Endothelial cell (in vitro differentiated cells): ENCODE data around the gene PYGM. TPM values are rescaled to one million over a fixed set of nuclear protein-coding genes. Genes with fewer than 3 reads are reported as not detected.

ENCODE experiments used
- DNase-seq: peaks from one replicate; pipeline ENCODE4 v3.0.0; 2021; ENCODE audit warnings: low spot score
- H3K27ac Mint-ChIP-seq: one replicate; pipeline ENCODE4 v1.8.0; 2021; ENCODE audit warnings: mixed read lengths, inconsistent platforms; ENCODE audit not compliant: unreplicated experiment
- H3K27me3 Mint-ChIP-seq: one replicate; pipeline ENCODE4 v1.8.0; 2021; ENCODE audit warnings: mild to moderate bottlenecking, moderate library complexity, mixed read lengths, inconsistent platforms; ENCODE audit not compliant: unreplicated experiment
- H3K36me3 Mint-ChIP-seq: one replicate; pipeline ENCODE4 v1.8.0; 2021; ENCODE audit warnings: mild to moderate bottlenecking, low read depth, mixed read lengths, inconsistent platforms; ENCODE audit not compliant: unreplicated experiment
- H3K4me1 Mint-ChIP-seq: one replicate; pipeline ENCODE4 v1.8.0; 2021; ENCODE audit warnings: mild to moderate bottlenecking, mixed read lengths, inconsistent platforms; ENCODE audit not compliant: unreplicated experiment
- H3K4me3 Mint-ChIP-seq: one replicate; pipeline ENCODE4 v1.8.0; 2021; ENCODE audit warnings: mild to moderate bottlenecking, mixed read lengths, inconsistent platforms; ENCODE audit not compliant: unreplicated experiment
- H3K9me3 Mint-ChIP-seq: one replicate; pipeline ENCODE4 v1.8.0; 2021; ENCODE audit warnings: mixed read lengths, inconsistent platforms; ENCODE audit not compliant: unreplicated experiment
- total RNA-seq: library from RNA; stranded (reverse); fragmentation: NEBNext Ultra II Directional; extraction: Animal tissue kit (Norgen Biotek cat#: 25700); gene quantifications from one replicate; pipeline ENCODE4 v1.2.1, GENCODE V29; 2021; ENCODE audit not compliant: unreplicated experiment
- TF ChIP-seq, protein P1 (sequence below): fragments of 200-600 bp; sonication (generic); IDR thresholded peaks from one replicate; pipeline ENCODE4 v1.5.0; 2021; ENCODE audit warnings: antibody characterized with exemption; ENCODE audit not compliant: unreplicated experiment

PYGM gene
- total RNA-seq, 1 donor from 2014 or later = 0.26 TPM

DNA sequence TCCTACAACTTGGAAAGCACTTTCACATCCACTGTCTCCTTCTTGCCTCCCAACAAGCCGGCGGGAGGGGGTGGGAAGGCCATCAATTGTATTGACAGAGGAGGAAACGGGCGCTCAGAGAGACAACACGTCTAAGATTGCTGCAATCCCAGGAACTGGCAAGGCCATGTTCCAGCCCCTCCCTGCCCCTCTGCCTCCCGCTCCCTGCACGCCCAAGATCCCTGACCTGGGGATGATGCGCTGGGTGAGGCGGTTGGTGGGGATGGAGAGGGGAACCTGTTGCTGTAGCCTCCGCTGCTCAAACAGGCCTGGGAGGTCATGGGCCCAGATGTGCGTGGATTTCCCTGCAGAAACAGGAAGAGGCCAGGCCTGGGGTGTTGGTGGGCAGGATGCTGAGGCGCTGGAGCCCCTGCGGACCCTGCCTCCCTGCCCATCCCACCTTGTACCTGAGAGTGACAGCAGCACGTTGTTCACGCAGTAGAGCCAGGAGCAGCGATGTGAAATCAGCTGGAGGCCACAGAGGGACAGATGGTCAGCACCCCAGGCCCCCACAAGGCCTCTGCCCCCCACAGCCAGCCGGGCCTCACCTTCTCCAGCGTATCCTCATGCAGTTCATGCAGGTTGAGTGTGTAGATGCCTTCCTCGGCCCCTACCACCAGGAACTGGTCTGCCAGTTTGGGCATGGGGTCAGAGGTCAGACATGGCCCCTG lies 36.4 kb upstream of the PYGM start:
- Mint-ChIP-seq H3K36me3 (peaks cover 26% of the 10 kb centered on the region), H3K4me1 (peaks cover 51% of the 10 kb centered on the region), H3K27ac (peak overlapping the region; percentile 74), H3K4me3 (peak overlapping the region; percentile 56), H3K27me3 (peaks cover 20% of the 10 kb centered on the region), H3K9me3 (no peaks in the 10 kb centered on the region)
- TF ChIP-seq, protein P1, sequence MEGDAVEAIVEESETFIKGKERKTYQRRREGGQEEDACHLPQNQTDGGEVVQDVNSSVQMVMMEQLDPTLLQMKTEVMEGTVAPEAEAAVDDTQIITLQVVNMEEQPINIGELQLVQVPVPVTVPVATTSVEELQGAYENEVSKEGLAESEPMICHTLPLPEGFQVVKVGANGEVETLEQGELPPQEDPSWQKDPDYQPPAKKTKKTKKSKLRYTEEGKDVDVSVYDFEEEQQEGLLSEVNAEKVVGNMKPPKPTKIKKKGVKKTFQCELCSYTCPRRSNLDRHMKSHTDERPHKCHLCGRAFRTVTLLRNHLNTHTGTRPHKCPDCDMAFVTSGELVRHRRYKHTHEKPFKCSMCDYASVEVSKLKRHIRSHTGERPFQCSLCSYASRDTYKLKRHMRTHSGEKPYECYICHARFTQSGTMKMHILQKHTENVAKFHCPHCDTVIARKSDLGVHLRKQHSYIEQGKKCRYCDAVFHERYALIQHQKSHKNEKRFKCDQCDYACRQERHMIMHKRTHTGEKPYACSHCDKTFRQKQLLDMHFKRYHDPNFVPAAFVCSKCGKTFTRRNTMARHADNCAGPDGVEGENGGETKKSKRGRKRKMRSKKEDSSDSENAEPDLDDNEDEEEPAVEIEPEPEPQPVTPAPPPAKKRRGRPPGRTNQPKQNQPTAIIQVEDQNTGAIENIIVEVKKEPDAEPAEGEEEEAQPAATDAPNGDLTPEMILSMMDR = no peak
- DNase-seq = no peak

DNA sequence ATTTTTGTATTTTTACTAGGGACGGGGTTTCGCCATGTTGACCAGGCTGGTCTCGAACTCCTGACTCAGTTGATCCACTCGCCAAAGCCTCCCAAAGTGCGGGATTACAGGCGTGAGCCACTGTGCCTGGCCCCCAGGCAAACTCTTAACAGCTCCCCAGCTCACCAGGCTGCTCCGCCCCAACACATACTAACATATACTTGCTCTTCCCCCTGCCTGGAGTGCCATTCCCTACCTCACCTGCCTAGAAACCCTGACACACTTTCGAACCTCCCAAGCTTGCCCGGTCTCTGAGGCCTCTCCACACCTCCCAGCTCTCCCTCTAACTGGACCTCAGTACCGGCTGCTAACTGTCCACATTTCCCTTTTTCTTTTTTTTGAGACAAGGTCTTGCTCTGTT lies 34.8 kb upstream of the PYGM start:
- TF ChIP-seq, protein P1 = no peak
- H3K27me3 Mint-ChIP-seq = peaks cover 22% of the 10 kb centered on the region
- peaks cover 43% of the 10 kb centered on the region for H3K4me1 Mint-ChIP-seq
- no peaks in the 10 kb centered on the region for H3K9me3 Mint-ChIP-seq
- peak overlapping the region; percentile 52 for H3K27ac Mint-ChIP-seq
- H3K4me3 Mint-ChIP-seq = peak overlapping the region; percentile 88
- peaks cover 31% of the 10 kb centered on the region for H3K36me3 Mint-ChIP-seq
- no peak for DNase-seq

DNA sequence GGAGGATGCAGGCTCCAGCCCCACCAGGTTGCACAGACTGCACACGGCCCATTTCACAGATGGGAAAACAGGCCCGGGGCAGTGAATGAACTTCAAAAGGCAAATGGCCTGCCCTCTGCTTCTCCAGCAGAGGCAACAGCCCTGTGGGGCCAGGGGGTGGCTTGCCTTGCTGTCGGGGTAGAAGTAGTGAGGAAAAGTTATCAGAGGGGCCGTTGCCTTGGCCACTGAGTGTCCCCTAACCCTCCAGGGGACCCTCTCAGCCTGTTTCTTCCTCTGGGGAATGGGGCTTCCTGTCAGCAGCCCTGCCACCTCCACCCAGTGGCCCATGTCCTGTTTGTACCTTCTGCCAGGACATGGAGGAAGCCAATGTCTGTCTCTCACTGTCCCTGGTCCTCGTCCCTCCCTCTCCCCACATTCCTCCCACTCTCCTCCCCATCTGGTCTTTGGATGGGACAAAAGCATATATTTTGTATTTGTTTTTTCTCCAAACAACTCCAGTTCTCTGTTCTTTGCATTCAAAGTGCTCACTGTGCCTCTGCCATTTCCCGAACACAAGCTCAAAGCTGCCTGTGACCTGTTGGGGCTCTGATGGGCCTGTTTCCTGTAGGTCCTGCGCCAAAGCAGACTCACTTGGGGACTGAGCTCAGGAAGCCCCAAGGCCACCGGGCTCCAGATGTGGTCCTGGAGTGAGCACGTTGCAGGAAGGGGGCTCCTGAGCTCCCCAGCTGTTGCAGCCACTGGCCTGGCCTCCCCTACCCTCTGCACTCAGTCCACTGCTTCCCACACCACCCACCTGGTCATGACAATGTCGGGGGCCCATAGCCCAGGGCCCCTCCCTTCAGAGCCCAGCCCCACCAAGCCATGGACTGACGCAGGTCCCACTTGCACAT lies 33.7 kb upstream of the PYGM start:
- Mint-ChIP-seq H3K27ac (peak overlapping the region; percentile 84), H3K27me3 (peaks cover 18% of the 10 kb centered on the region), H3K4me1 (peaks cover 35% of the 10 kb centered on the region), H3K4me3 (peak overlapping the region; percentile 72), H3K36me3 (peaks cover 25% of the 10 kb centered on the region), H3K9me3 (no peaks in the 10 kb centered on the region)
- no peak for DNase-seq
- TF ChIP-seq, protein P1 = no peak

DNA sequence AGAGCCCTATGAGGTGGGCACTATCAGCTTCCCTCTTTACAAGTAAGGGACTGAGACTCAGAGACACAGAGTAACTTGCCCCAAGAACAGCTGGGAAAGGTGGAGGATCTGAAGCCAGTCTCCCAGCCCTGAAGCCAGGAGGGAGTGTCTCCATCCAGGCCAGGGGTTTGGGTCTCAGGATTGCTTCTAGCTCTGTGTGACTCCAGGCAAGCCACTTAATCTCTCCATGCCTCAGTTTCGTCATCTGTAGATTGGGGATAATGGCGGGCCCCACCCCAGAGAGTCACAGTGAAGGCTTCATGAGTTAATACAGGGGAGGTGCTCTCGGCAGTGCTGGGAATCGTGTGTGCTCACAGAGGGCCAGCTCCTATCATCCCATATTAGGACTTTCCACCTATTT lies 32.7 kb upstream of the PYGM start:
- TF ChIP-seq, protein P1 = no peak
- Mint-ChIP-seq H3K4me1 (peaks cover 35% of the 10 kb centered on the region), H3K27ac (peak overlapping the region; percentile 42), H3K36me3 (peaks cover 25% of the 10 kb centered on the region), H3K9me3 (no peaks in the 10 kb centered on the region), H3K27me3 (peaks cover 18% of the 10 kb centered on the region), H3K4me3 (peak overlapping the region; percentile 47)
- no peak for DNase-seq
